ENCODE data around the gene IGSF21.

GRCh38 chr1:18282851-18283600, 175.4 kb downstream of the IGSF21 start:
- TF ChIP-seq POLR2A (IDR thresholded peaks at IDR 0.05; ENCODE audit: low read length) (no peak), GATA1 (IDR thresholded peaks at IDR 0.05; ENCODE audit: low read depth, low read length) (no peak)
